ENCODE measurements around the gene ORM2.

GRCh38 chr9:114311571-114312512 is 17.8 kb upstream of the ORM2 start:
- TF ChIP-seq POLR2AphosphoS5 (IDR thresholded peaks at IDR 0.05), result no peak
- TF ChIP-seq CTCF (IDR thresholded peaks at IDR 0.05), result no peak

Data from suprapubic skin (tissue), 3 donors.